GM21381 (cell line): ENCODE measurements around the gene SCP2.

ENCODE experiments used
- ATAC-seq: cut with Tn5 transposase; IDR thresholded peaks from one replicate; pipeline ENCODE4 v1.9.1; 2021; ENCODE audit warnings: mild to moderate bottlenecking, moderate library complexity; ENCODE audit not compliant: unreplicated experiment

SCP2 gene

DNA sequence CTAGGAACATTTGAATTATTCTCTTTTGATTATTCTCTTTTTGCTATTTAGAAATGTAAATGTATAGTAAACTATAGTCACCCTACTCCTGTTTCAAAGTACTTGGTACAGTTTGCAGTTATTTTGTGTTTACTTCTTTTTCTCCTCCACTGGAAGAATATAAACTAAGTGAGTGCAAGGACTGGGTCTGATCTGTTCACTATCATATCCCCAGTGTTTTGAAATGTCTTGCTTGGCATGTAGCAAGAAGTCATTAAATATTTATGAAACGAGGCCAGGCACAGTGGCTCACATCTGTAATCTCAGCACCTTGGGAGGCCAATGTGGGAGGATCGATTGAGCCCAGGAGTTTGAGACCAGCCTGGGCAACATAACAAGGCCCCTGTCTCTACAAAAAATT, 99.2 kb downstream of the SCP2 start:
- ATAC-seq: no peak

DNA sequence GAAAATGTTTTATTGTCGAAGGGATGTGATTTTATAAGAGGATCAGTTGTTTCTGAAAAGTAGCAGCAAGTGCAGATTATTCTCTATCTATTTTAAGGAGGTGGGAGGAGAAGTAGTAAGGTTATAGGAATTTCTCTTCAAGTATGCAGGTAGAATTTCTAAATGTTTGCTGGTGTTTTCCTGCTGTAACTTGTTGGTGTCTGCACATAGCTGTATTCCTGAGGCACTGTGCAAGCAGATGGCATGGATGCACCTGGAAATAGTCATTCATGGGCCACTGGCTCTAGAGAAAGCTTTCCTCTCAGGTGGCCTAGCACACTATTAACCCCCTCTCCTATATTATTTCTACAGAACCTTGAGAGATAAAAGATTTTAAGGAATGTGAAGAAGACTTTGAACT, 104.7 kb downstream of the SCP2 start:
- ATAC-seq: no peak

- no peak for ATAC-seq
Measured at GRCh38 chr1:53037159-53037558, 110.1 kb downstream of the SCP2 start.

- ATAC-seq: no peak
Measured at GRCh38 chr1:53038566-53038965, 111.5 kb downstream of the SCP2 start.

GRCh38 chr1:53043271-53043670, 116.2 kb downstream of the SCP2 start:
- no peak for ATAC-seq

- ATAC-seq: no peak
Measured at GRCh38 chr1:53044926-53045325, 117.8 kb downstream of the SCP2 start.

- ATAC-seq: no peak
Measured at GRCh38 chr1:53046930-53047329, 119.9 kb downstream of the SCP2 start.

DNA sequence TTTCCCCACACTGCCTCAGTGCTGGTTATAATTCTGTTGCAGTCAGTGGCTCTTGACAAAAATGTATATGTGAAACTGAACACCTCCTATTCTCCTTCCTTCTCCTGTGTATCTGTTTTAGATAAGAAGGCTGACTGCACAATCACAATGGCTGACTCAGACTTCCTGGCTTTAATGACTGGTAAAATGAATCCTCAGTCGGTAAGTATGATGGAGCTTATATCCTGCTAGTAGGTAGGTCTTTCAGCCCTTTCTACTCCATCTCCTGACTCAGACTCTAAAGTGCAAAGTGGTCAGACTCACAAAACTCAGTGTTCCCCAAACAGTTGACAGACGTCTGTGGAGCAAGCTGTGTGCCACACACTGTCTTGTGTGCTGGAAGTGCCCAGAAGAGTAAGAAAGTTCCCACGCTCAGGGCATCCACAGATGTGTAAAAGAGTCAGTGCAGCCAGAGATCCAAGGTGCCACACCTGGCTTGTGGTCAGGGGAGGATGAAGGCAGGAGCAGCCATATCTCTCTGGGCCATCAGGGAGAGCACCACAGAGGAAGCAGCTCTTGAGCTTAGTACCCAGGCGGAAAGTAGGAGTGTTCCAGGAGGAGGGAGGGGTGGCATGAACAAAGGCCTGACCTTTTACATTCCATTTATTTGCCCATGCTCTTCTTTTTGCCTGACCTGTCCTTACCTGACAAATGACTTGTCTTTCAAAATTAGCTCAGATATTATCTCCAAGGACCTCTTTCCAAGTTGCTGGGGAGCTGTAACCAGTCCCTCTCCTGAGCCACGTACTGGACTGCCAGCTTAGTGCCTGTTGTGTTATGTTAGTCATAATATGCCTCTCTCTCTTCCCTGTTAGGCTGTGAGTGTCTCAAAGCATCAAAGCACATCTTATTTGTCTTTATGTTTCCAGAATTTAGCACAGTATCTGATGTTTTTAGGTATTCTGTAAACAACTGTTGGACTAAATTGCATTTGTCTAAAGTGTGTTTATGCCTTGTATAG, 121.0 kb downstream of the SCP2 start:
- no peak for ATAC-seq

DNA sequence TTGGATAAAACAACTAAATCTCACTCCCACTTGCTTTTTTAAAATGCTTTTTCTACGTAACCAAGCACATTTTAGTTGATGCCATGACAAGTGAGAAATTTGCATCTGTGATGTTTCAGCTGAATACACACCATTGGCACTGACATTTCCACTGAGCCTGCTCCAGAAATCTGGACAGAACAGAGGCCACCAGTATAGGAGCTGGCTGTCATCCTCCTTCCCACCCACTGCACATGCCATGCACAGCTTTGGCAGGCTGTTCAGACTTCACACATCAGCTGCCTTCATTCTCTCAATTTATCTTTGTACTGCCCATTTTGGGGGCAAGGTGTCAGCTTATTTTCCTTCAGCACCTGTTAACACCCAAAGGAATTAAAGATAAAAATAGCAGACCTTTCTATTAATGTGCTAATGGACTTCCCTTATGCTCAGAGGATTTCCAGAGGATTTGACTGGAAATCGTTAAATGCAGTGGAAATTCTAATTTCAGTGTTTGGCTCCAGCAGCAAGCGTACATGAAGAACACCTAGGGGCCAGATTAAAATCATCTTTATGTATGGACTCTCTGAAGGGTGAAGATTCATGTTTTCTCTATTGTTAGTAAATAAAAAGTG, 122.0 kb downstream of the SCP2 start:
- ATAC-seq: no peak

GRCh38 chr1:53049574-53049967, 122.5 kb downstream of the SCP2 start:
- no peak for ATAC-seq

GRCh38 chr1:53050310-53050709, 123.2 kb downstream of the SCP2 start:
- ATAC-seq: no peak

- ATAC-seq: no peak
Measured at GRCh38 chr1:53051676-53052075, 124.6 kb downstream of the SCP2 start.

- no peak for ATAC-seq
Measured at GRCh38 chr1:53057127-53057526, 130.1 kb downstream of the SCP2 start.

DNA sequence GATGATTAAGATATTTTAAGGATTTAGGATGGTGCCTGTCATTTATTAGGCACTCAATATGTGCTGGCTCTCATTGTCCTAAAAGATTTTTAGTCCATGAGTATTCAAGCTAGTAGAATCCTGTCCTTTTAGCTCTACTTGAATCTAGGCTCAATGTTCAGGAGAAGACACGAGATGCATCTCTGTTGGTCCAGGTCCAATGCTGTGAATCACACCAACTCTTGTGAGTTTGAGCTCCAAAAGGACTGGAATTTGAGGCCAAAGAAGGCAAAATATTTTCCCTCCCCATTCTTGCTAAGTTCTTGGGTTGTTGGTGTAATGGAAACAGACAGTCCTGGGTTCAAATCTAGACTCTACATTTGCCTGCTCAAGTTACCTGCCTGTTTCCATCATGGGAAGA, 133.5 kb downstream of the SCP2 start:
- no peak for ATAC-seq

DNA sequence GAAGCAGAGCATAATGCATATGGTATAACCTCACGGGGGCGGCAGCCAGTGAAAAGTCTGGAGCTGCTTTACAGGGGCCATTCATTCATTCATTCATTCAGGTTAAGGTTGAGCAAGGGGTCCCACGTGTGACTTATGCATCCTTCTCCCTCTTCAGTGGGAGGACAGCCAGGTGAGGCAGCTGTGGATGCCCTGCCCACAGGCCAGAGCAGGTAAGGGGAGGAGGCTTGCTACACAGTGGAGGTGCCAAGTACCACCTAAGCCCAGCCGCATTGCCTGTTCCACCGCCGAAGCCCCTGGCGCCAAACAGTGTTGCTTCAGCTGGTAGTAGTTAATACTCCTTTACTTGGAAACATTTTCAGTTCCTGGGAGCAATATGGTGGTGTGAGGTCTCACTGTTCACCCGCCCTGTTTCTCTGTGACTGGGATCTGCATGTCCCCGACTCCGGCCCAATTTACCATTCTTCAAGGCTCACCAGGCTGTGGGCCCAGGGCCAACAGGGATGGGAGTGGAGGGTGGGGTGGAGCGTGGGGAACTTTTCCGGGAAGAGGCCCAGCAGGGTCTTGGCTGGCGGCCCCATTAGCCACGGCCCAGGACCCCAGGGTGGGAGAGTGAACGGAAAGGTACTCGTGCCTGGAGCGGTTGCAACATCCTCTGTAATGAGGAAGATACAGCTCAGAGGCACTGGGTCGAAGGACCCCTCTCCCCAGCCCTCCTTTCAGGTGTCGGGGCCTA, 134.2 kb downstream of the SCP2 start:
- ATAC-seq: no peak

DNA sequence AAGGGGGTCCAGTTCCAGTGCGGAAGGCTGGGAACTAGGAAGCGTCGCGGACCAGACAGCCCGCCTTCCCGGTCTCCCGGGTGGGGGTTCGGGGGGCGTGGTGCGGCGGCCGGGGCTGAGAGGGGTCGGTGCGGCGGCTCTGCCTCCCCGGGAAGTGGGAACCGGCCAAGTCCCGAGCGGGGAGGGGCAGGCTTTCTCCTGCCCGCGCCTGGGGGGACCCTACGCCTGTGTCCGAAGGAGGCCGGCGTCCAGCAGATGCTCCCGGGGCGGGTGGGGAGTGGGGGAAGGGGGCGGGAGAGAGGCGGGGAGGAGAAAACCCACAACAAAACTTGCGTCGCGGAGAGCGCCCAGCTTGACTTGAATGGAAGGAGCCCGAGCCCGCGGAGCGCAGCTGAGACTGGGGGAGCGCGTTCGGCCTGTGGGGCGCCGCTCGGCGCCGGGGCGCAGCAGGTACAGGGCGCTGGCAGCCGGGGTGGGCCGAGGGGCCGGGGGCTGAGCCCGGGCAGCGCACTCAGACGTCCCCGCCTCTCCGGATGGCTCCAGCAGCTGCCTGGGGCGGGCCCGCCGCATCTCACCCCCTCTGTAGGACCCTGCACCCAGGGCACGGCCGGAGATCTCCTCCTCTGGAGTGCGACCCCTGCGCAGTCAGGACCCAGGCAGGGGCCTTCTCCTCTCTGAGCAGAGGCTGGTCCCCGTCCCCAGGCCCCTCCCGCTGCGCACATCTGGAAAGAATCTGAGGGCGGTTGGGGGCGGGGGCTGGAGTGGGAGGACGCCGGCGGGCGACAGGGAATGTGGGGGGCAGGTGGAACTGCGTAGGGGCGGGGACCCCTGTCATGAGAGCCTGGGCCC, 135.0 kb downstream of the SCP2 start, which contains the start of gene PODN:
Gene PODN (plus strand): TSS at position 355 of the 849 bp plus-strand sequence. CDS start 7,643 bp downstream, outside the sequence.
- no peak for ATAC-seq

GRCh38 chr1:53062708-53063591, 135.9 kb downstream of the SCP2 start:
- no peak for ATAC-seq

- ATAC-seq: no peak
Measured at GRCh38 chr1:53063744-53064515, 136.9 kb downstream of the SCP2 start.

DNA sequence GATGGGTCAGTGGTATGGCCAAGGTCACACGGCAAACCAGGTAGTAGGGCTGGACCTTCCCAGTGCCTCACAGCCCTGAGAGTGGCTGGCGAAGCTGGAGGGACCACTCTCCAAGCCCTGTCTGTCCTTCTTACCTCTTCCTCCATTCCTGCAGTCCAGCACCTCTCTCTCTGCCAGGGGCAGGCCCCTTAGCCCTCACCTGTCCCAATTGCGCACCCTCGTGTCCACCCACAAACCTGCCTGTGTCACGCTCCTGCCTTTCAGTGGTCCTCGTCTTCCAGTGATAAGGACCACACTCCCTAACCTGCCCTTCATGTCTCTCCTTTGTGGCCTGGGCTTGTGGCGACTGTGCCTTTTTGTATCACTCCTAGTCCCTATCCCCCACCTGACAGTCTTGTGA, 138.3 kb downstream of the SCP2 start:
- ATAC-seq: no peak
